GM21528 (cell line): ENCODE results near the gene ANKMY1.
"Not testable (repeated sequence)": the region's sequence is repeated elsewhere in the genome, so short reads cannot be mapped to it uniquely, and the experiment has no call there.

Experiments
- ATAC-seq: cut with Tn5 transposase; IDR thresholded peaks from one replicate; pipeline ENCODE4 v1.9.1; 2021; ENCODE audit warnings: mild to moderate bottlenecking, moderate library complexity; ENCODE audit not compliant: unreplicated experiment, low FRiP score

The ANKMY1 gene

GRCh38 chr2:240569998-240570530 lies 12.3 kb upstream of the ANKMY1 start:
- no peak for ATAC-seq

- no peak for ATAC-seq
These were observed 11.8 kb upstream of the ANKMY1 start for GRCh38 chr2:240569523-240569997.

- ATAC-seq: peak; percentile 9
These were observed 11.1 kb upstream of the ANKMY1 start for GRCh38 chr2:240568678-240569522.

- peak; percentile 37 for ATAC-seq
These were observed 10.3 kb upstream of the ANKMY1 start, which contains the start of gene RNPEPL1 for GRCh38 chr2:240567872-240568677. Gene RNPEPL1 (plus strand): TSS chr2:240568484. CDS start chr2:240568587, 103 bp downstream.

- ATAC-seq: no peak
These were observed 9.5 kb upstream of the ANKMY1 start for GRCh38 chr2:240567137-240567871.

- ATAC-seq: peak; percentile 40
These were observed 8.7 kb upstream of the ANKMY1 start for GRCh38 chr2:240566203-240567136.

- peak; percentile 30 for ATAC-seq
These were observed 7.8 kb upstream of the ANKMY1 start for GRCh38 chr2:240565333-240566202.

GRCh38 chr2:240564561-240565332 lies 7.0 kb upstream of the ANKMY1 start:
- ATAC-seq: no peak

- ATAC-seq: no peak
These were observed 6.3 kb upstream of the ANKMY1 start for GRCh38 chr2:240563951-240564560.

GRCh38 chr2:240563231-240563630 lies 5.4 kb upstream of the ANKMY1 start:
- not testable (repeated sequence) for ATAC-seq

GRCh38 chr2:240561325-240561971 lies 3.7 kb upstream of the ANKMY1 start:
- peak; percentile 3 for ATAC-seq

- ATAC-seq: peak; percentile 63
These were observed 2.9 kb upstream of the ANKMY1 start for GRCh38 chr2:240560480-240561324.

GRCh38 chr2:240560084-240560479 lies 2.3 kb upstream of the ANKMY1 start, which contains the start of gene DUSP28:
Gene DUSP28 (plus strand): TSS chr2:240560357. CDS start chr2:240560685, 328 bp downstream.
- ATAC-seq: peak; percentile 62

GRCh38 chr2:240559286-240559685 lies 1.5 kb upstream of the ANKMY1 start:
- ATAC-seq: no peak

- ATAC-seq: no peak
These were observed 511 bp upstream of the ANKMY1 start for GRCh38 chr2:240558236-240558761.
